ENCODE data around the gene ZNF787. TPM values are rescaled to one million over a fixed set of nuclear protein-coding genes. Genes with fewer than 3 reads are reported as not detected.

ZNF787 gene
- total and polyA plus RNA-seq, 10 of the 15 experiments (the other 5 are each of a cell fraction or from before 2014, with no cell fraction given), result 0.23 to 39.9 (median 4.1) TPM

- H3K27ac ChIP-seq (ENCODE audit: control insufficient read depth, insufficient read depth), result no peak overlapping the region
- no peak overlapping the region for H3K9ac ChIP-seq (ENCODE audit: control insufficient read depth, insufficient read depth, low read length)
- DNase-seq (ENCODE audit: low read depth, low spot score) (no peak), FAIRE-seq (peak; percentile 78), ATAC-seq (no peak)
- no TSS peak for BruUV-seq (replicated peaks)
- SMC1A ChIA-PET (ENCODE audit: uncharacterized antibody, unreplicated experiment), result interaction anchor here (1.0 to 1.8 kb wide), 2 partner anchors 10 to 257 kb away, joined by 3 to 8 read pairs; no protein-coding TSS in a partner anchor
- RAD21 ChIA-PET (ENCODE audit: unreplicated experiment), result interaction anchor here (2.2 kb wide), 1 partner anchor 257 kb away, joined by 10 read pairs; no protein-coding TSS in a partner anchor
- H3K4me2 ChIP-seq (ENCODE audit: control insufficient read depth, insufficient read depth), result no peak overlapping the region
- POLR2A ChIA-PET, result no interaction called here
- no peaks in the 10 kb centered on the region for H4K20me1 ChIP-seq (ENCODE audit: control insufficient read depth, insufficient read depth)
- H3K27me3 ChIP-seq (replicated peaks in 1 of 2; ENCODE audit: control insufficient read depth in 2 of 2, insufficient read depth in 2 of 2, low read length in 1 of 2), result no peaks in the 10 kb centered on the region
- H3K9me3 ChIP-seq (replicated peaks; ENCODE audit: control insufficient read depth, insufficient read depth, low read length), result no peaks in the 10 kb centered on the region; the same call in 2 of the 3 replicates
- no peak for TF ChIP-seq IKZF1 (conservative IDR thresholded peaks at IDR 0.05)
- no peak for TF ChIP-seq SMAD1 (IDR thresholded peaks at IDR 0.05; ENCODE audit: low read depth, partially characterized antibody)
- TF ChIP-seq SMC3 (IDR thresholded peaks at IDR 0.05; ENCODE audit: borderline replicate concordance, low read length), result peak; percentile 40; the same call in 1 of the 2 replicates
- no peak for TF ChIP-seq ZNF687 (IDR thresholded peaks at IDR 0.05)
- TF ChIP-seq, protein P1, sequence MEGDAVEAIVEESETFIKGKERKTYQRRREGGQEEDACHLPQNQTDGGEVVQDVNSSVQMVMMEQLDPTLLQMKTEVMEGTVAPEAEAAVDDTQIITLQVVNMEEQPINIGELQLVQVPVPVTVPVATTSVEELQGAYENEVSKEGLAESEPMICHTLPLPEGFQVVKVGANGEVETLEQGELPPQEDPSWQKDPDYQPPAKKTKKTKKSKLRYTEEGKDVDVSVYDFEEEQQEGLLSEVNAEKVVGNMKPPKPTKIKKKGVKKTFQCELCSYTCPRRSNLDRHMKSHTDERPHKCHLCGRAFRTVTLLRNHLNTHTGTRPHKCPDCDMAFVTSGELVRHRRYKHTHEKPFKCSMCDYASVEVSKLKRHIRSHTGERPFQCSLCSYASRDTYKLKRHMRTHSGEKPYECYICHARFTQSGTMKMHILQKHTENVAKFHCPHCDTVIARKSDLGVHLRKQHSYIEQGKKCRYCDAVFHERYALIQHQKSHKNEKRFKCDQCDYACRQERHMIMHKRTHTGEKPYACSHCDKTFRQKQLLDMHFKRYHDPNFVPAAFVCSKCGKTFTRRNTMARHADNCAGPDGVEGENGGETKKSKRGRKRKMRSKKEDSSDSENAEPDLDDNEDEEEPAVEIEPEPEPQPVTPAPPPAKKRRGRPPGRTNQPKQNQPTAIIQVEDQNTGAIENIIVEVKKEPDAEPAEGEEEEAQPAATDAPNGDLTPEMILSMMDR (IDR thresholded peaks at IDR 0.05 in 2 of 3, conservative IDR thresholded peaks at IDR 0.05 in 1 of 3; ENCODE audit: control insufficient read depth in 2 of 3, extremely low read depth in 1 of 3, insufficient read depth in 1 of 3, low read depth in 3 of 3, low read length in 3 of 3), result peak; percentile 37 to 70 (median 55); a peak in 5 of 6 replicates
- TF ChIP-seq CREM (IDR thresholded peaks at IDR 0.05; ENCODE audit: low read depth), result no peak
- peak; percentile 59 for TF ChIP-seq RAD21 (IDR thresholded peaks at IDR 0.05; ENCODE audit: insufficient read depth, low read depth, low read length)
- TF ChIP-seq, protein P2, sequence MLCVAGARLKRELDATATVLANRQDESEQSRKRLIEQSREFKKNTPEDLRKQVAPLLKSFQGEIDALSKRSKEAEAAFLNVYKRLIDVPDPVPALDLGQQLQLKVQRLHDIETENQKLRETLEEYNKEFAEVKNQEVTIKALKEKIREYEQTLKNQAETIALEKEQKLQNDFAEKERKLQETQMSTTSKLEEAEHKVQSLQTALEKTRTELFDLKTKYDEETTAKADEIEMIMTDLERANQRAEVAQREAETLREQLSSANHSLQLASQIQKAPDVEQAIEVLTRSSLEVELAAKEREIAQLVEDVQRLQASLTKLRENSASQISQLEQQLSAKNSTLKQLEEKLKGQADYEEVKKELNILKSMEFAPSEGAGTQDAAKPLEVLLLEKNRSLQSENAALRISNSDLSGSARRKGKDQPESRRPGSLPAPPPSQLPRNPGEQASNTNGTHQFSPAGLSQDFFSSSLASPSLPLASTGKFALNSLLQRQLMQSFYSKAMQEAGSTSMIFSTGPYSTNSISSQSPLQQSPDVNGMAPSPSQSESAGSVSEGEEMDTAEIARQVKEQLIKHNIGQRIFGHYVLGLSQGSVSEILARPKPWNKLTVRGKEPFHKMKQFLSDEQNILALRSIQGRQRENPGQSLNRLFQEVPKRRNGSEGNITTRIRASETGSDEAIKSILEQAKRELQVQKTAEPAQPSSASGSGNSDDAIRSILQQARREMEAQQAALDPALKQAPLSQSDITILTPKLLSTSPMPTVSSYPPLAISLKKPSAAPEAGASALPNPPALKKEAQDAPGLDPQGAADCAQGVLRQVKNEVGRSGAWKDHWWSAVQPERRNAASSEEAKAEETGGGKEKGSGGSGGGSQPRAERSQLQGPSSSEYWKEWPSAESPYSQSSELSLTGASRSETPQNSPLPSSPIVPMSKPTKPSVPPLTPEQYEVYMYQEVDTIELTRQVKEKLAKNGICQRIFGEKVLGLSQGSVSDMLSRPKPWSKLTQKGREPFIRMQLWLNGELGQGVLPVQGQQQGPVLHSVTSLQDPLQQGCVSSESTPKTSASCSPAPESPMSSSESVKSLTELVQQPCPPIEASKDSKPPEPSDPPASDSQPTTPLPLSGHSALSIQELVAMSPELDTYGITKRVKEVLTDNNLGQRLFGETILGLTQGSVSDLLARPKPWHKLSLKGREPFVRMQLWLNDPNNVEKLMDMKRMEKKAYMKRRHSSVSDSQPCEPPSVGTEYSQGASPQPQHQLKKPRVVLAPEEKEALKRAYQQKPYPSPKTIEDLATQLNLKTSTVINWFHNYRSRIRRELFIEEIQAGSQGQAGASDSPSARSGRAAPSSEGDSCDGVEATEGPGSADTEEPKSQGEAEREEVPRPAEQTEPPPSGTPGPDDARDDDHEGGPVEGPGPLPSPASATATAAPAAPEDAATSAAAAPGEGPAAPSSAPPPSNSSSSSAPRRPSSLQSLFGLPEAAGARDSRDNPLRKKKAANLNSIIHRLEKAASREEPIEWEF (IDR thresholded peaks at IDR 0.05; ENCODE audit: insufficient replicate concordance, low read depth, low read length), result no peak
- no peak for TF ChIP-seq ASH2L (IDR thresholded peaks at IDR 0.05; ENCODE audit: borderline replicate concordance, low read depth)
- no peak for TF ChIP-seq WRNIP1 (IDR thresholded peaks at IDR 0.05; ENCODE audit: borderline replicate concordance, low read depth, low read length)
- H3K4me1 ChIP-seq (ENCODE audit: control insufficient read depth, insufficient read depth, low read length), result peaks cover 5% of the 10 kb centered on the region; the same call in 1 of the 2 replicates
- WGBS (ENCODE audit: insufficient coverage, insufficient replicate concordance, low lambda C conversion rate, missing lambda C conversion rate), result 12% methylated on average over 5 of the region's 5 CpGs
- no peak overlapping the region for H3K4me3 ChIP-seq
- no peak overlapping the region for H2AFZ ChIP-seq (ENCODE audit: control insufficient read depth, low read depth, low read length)
- intact Hi-C loops (cut with micrococcal nuclease; ENCODE audit: unreplicated experiment), result loop anchor here (1.0 to 10.0 kb wide), 2 partner anchors 96 to 442 kb away; no protein-coding TSS in a partner anchor
- in situ Hi-C loops (cut with MboI), result loop anchor here (5.0 kb wide), 1 partner anchor 91 kb away; no protein-coding TSS in a partner anchor
- H3K79me2 ChIP-seq (ENCODE audit: control insufficient read depth, insufficient read depth, low read length), result no peaks in the 10 kb centered on the region
- CTCF ChIA-PET, result interaction anchor here (0.6 to 7.9 kb wide), 6 partner anchors 10 to 444 kb away, joined by 3 to 55 read pairs (median 4); no protein-coding TSS in a partner anchor
- no peaks in the 10 kb centered on the region for H3K36me3 ChIP-seq (ENCODE audit: control insufficient read depth in 2 of 2, insufficient read depth in 2 of 2, low read length in 1 of 2)
Measured at GRCh38 chr19:56076498-56076897, 44.6 kb downstream of the ZNF787 start.

Data from GM12878 (cell line).